Right kidney (tissue), 9 donors: ENCODE measurements around the gene CERK.
"Not testable (repeated sequence)": the region's sequence is repeated elsewhere in the genome, so short reads cannot be mapped to it uniquely, and the experiment has no call there.

Experiments
- DNase-seq: peaks from one replicate; pipeline ENCODE4 v3.0.0-alpha.2; 2016
- long read RNA-seq, 8 donors: transcript quantifications; one replicate each; lab custom pipeline, GENCODE V29; 2026

The CERK gene
- long read RNA-seq, donor 1, full-length matches to known transcripts, result 9 of 9 reads
- long read RNA-seq, donor 1, partial matches to known transcripts, result 0 of 9 reads
- long read RNA-seq, donor 1, other reads (novel, unspliced or antisense), result 0 of 9 reads
- long read RNA-seq, donor 2, full-length matches to known transcripts, result 10 of 10 reads
- long read RNA-seq, donor 2, partial matches to known transcripts, result 0 of 10 reads
- long read RNA-seq, donor 2, other reads (novel, unspliced or antisense), result 0 of 10 reads
- long read RNA-seq, donor 3, full-length matches to known transcripts, result 7 of 7 reads
- long read RNA-seq, donor 3, partial matches to known transcripts, result 0 of 7 reads
- long read RNA-seq, donor 3, other reads (novel, unspliced or antisense), result 0 of 7 reads
- long read RNA-seq, donor 4, full-length matches to known transcripts, result 9 of 9 reads
- long read RNA-seq, donor 4, partial matches to known transcripts, result 0 of 9 reads
- long read RNA-seq, donor 4, other reads (novel, unspliced or antisense), result 0 of 9 reads
- long read RNA-seq, donor 5, full-length matches to known transcripts, result 12 of 12 reads
- long read RNA-seq, donor 5, partial matches to known transcripts, result 0 of 12 reads
- long read RNA-seq, donor 5, other reads (novel, unspliced or antisense), result 0 of 12 reads
- long read RNA-seq, donor 6, full-length matches to known transcripts, result 10 of 10 reads
- long read RNA-seq, donor 6, partial matches to known transcripts, result 0 of 10 reads
- long read RNA-seq, donor 6, other reads (novel, unspliced or antisense), result 0 of 10 reads
- long read RNA-seq, donor 7, full-length matches to known transcripts, result 12 of 12 reads
- long read RNA-seq, donor 7, partial matches to known transcripts, result 0 of 12 reads
- long read RNA-seq, donor 7, other reads (novel, unspliced or antisense), result 0 of 12 reads
- long read RNA-seq, donor 8, full-length matches to known transcripts, result 8 of 8 reads
- long read RNA-seq, donor 8, partial matches to known transcripts, result 0 of 8 reads
- long read RNA-seq, donor 8, other reads (novel, unspliced or antisense), result 0 of 8 reads

DNA sequence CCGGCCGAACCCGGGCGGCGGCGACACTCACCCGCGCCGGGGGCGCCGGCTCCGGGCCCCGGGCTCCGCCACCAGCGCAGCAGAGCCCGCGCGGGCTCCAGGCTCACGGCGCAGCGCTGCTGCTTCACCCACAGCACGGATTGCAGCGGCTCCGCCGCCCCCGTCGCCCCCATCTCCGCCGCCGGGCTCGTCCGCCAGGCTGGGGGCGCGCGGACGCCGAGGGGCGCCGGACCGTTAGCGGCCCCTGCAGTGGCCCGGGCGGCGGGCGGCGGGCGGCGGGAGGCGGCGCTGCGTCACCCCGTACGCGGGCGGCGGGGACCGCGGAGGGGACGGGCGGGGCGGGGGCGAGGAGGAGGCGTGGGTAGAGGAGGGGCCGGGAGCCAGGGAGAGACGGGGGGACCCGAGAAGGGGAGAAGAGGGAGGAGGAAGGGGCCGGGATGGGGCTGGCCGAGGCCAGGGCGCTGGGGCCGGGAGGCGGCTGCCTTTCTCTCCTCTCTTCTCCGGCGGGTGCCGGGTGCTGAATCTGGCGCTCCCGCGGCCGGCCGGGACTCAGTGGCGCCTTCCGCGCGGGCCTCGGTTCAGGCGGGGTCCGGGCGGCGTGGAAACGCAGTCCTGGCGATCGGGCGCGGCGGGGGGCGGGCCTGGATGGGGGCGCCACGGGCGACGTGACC is at the start of gene CERK:
TSS of gene CERK (minus strand) at position 277 of the 671 bp plus-strand sequence. CDS start at position 173, 104 bp downstream.
- DNase-seq, result peak; percentile 78

DNA sequence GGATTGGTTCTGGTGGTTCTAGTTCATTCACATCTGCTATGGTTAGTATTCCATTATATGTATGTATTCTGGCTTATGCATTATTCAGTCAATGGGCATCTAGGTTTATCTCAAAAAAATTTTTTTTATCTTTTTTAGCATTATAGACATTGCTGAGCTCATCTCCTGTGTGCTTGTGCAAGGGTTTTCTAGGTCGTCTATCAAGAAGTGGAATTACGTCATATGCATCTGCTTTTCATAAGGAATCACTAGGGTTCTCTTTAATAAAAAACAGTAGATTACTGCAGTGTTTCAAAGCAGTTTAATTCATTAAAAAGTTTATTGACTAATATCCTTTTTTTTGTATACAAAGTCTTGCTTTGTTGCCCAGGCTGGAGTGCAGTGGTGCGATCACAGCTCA is 45.7 kb upstream of the CERK start:
- DNase-seq, result no peak

- not testable (repeated sequence) for DNase-seq
Measured at GRCh38 chr22:46782200-46782599, 44.1 kb upstream of the CERK start.

DNA sequence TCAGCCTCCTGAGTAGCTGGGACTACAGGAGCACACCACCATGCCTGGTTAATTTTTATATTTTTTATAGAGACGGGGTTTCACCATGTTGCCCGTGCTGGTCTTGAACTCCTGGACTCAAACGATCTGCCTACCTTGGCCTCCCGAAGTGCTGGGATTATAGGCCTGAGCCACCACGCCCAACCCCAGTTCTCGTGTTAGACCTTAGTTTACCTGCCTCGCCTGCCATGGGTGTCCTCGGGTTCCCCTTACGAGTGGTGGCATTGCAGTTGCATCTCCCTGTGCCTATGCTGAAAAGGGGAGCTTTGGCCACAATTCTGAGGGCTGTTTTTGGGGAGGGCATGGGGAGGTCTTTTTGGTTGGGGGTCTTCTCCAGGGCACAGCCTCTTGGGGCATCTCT is 43.2 kb upstream of the CERK start:
- DNase-seq, result no peak

DNA sequence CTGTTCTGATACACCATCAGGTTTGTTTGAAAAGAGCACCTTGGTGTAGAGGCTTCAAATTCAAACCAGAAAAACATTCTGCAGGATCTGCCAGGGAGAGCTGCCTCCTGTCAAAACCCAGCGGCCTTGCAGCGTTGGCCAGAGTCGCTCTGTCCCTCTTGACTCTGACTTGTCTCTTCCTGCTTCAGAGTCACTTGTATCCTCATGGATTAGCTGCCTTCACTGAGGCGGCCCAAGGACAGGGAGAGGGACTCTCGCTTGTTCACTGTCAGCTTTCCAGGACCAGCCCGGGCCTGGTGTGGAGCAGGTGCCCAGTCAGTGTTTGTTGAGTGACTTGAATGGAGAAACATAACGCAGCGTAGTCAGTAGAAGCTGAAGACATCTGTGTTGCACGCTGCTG is 42.4 kb upstream of the CERK start:
- DNase-seq, result no peak

- DNase-seq, result no peak
Measured at GRCh38 chr22:46779651-46780050, 41.6 kb upstream of the CERK start.

DNA sequence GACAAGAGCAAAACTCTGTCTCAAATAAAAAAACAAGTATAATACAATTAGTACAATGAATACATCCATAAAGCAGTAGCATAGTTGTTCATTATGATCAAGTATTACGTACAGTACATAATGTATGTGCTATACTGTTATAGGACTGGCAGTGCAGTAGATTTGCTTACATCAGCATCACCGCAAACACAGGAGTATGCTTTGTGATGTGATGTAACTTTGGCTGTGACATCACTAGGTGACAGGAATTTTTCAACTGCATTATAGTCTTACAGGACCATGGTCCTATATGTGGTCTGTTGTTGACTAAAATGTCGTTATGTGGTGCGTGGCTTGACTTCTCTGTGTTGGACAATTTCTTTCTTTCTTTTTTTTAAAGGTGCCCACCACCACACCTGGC is 41.0 kb upstream of the CERK start:
- no peak for DNase-seq

- DNase-seq, result no peak
Measured at GRCh38 chr22:46777609-46777970, 39.5 kb upstream of the CERK start.

DNA sequence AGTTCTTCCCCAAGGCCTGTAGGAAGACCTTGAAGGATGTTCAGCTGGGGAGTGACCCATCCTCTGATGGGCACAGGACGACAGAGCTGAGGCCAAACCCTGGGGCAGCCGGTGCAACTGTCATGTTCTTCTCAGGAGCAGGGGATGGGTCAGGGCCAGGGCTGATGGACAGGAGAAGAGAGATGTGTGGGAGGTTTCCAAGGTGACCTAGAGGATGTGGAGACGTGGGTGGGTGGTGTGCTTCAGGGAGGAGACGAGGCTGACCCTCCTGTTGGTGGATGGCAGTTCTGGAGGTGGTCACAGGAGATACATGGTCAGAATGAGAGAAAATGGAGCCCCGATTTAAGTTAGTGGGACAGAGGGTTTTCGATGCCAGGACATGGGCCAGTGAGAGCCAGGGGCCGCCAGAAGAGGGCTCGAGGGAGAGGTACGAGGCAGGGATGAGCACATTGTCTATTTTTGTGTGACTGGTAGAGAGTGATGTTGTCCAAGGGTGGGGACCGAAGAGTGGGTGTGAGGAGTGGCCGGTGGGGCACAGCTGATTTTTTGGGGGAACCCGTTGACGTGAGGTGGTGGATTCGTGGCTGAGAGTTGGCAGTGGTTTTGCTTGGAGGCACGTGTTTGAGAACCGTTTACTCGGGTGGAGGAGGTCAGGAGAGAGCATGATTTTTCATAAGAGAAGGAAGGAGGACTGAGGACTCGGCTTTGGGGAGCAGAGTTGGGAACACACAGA is 39.0 kb upstream of the CERK start:
- DNase-seq, result no peak

DNA sequence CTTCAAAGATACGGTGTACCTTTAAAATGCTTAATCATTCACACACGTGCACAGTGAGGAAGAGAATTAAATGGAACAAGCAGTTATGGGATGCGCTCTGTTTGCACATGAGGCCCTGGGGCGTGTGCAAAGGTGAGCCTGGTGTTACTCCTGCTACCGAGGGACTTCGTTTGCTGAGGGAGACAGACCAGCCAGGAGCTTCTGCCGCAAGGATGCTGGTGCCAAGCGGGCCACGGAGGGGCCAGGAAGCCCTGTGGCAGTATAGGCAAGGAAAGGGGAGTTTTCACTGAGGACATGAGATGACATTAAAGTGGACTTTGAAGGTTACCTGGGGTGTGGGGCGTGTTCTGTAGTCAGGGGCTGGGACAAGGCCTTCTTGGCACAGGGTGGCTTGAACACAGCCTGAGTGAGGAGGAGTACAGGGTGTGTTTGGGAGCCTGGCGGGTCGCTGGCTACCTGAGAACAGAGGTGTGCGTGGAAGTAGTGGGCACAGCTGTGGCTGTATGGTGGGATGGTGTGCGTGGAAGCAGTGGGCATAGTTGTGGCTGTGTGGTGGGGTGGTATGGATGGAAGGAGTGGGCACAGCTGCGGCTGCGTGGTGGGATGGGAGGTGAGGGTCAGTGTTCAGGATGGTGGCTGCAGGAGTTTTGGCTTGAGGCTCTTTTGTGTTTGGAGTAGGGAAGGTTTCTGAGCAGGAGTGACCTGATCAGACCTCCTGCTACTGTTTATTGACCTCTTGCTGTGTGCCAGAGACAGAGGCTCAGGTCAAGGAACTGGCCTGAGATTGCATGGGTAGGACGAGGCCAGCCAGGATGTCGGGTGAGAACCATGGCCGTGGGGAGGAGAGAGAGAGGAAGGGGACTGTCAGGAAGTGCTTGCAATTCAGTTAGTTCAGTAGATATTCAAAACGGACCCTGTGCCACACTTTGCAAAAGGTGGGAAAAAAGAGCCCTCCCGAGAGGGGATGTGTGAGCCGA is 38.1 kb upstream of the CERK start:
- no peak for DNase-seq

DNA sequence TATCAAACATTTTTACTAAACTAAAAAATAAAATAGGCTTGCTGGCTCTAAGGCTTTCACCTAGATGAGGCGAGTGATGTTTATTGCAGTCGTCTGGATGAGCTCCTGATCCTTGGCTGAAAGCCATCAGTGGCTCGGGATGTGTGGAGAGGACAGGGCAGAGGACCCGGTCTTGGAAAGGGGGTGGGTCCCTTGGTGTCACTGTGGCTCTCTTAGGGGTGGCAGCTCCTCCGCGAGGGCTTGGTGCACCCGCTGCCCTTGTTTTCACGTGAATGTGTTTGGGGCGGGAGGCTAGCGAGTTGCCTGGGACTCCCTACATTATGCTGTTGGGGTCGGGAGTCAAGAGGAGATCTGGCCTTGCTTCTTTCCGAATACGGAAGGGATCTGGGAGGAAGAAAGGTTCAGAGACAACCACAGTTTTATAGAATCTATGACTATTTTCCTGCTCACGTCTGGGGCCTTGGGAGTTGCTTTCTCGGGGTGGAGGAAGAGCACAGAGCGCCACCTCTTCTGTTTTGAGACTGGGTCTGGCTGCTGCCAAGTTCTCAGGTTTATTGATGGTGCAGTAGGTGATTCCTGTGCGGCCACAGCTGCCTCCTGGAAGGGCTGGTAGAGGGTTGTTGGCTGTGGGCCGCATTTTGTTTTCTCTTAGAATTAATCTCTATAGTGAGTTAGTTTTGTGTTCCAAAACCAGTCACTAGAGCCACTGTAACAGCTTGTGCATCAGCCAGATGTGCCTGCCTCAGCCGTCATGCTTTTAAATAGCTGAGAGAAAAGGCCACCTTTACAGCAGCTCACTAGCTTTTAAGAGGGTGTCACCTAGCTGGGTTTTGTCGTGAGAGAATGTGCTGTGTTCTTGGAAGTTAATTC is 37.2 kb upstream of the CERK start:
- no peak for DNase-seq

DNA sequence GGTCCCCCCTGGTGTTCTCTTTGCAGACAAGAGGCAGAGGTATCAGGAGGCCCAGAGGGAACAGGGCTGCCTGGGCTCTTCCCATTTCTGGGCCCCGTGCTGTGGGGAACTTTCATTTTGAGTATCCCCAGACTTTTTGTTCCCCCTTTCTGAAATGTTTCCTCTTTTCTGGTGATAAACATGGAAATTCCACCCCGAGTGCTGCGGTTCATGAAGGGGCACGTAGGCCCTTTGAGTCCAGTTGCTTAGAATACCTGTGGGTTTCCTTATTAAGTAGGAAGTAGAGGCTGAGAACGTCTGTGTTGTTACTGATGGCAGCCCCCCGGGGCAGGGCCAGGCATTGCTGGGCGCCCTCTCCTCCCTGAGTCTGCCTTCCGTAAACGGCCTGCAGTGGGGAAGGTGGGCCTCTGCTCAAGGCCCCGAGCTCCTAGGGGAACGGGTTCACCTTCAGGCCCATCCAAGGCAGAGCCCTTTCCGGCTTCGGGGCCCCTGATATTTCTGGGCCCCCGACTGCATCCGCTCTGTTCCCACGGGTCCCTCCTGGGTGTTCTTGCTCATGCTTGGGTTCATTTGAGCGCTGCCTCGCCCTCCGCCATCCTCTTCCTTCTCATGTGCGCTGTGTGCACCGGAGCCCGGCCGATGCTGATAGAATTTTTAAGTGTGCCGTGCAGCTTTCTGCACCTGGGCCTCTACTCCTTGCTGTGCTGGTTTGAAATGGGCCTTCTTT is 36.4 kb upstream of the CERK start:
- peak; percentile 44 for DNase-seq

GRCh38 chr22:46773076-46773475 is 35.0 kb upstream of the CERK start:
- no peak for DNase-seq

- DNase-seq, result no peak
Measured at GRCh38 chr22:46770726-46771125, 32.7 kb upstream of the CERK start.

- no peak for DNase-seq
Measured at GRCh38 chr22:46770151-46770641, 32.1 kb upstream of the CERK start.

- DNase-seq, result no peak
Measured at GRCh38 chr22:46769706-46770105, 31.7 kb upstream of the CERK start.

DNA sequence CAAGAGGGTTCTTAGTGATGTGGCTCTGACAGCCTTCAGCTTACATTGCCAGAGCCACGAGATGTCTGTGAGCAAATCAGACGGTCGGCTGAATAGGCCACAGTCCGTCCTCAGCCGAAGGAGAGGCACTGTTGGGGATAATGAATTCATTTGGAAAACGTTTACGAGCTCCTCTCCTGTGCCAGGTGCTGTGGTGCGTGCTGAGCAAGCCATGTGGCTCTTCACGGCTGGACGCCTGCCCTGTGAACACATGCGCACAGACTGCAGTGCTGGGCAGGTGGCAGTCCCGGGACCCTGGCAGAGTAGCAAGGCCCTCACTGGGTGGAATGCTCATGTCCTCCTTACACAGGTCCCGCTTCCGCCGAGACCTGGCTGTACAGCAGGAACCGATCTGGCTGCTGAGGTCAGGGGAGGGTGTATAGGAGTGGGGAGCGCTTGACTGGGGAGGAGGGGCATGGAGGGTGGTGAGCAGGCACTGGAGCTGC is 31.2 kb upstream of the CERK start:
- peak; percentile 54 for DNase-seq

DNA sequence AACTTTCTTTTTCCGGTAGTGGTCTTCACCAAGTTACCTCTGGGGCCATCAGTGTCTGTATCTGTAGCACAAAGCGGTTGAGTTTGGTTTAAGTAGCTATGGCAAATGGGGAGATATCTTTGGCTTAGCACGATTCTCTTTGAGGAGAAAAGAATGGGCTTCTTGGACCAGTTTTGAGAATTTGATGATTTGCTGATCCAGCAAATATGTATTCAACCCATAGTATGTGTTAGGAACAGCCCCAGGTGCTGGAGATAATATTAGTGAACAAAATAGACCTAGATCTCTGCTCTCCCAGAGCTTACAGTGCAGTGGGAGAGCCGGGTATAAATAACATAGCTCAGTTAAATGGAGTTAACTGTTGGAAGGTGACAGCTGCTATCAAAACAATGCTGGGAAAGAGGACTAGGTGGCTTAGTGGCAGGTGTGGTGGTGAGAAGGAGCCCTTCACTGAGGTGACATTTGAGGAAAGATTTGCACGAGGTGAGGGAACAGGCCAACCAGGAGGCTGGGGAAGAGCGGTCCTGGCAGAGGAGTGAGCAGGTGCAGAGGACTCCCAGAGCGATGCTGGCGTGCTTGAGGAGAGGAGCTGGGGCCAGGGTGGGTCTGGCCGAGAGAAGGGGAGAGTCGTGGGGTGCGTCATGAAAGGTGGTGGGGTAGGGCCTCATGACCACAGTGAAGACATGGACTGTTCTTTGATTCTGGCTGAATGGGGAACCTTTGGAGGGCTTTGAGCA is 29.4 kb upstream of the CERK start:
- no peak for DNase-seq
